Mesenchymal stem cell (in vitro differentiated cells and primary cell): ENCODE results near the gene COL28A1.

Experiments
- DNase-seq: peaks from one replicate; pipeline ENCODE4 v3.0.0-alpha.2; 2013
- H2AFZ ChIP-seq: one replicate; pipeline ENCODE4 v1.6.1; 2013; ENCODE audit warnings: low read depth, mild to moderate bottlenecking, control low read depth, inconsistent platforms, low read length, moderate library complexity
- H2AK5ac ChIP-seq: 2 replicates; pipeline ENCODE4 v1.6.1; 2013; ENCODE audit warnings: low read length, moderate library complexity, mild to moderate bottlenecking, inconsistent platforms; ENCODE audit not compliant: severe bottlenecking
- H2BK120ac ChIP-seq: one replicate; pipeline ENCODE4 v1.6.1; 2013; ENCODE audit warnings: low read depth, mild to moderate bottlenecking, inconsistent platforms, low read length, moderate library complexity
- H2BK12ac ChIP-seq, 2 experiments: one replicate each; pipeline ENCODE4 v1.6.1; 2013; ENCODE audit warnings: inconsistent platforms in 2 of 2, low read length in 2 of 2, mild to moderate bottlenecking in 2 of 2, moderate library complexity in 2 of 2, control low read depth in 1 of 2
- H2BK15ac ChIP-seq: one replicate; pipeline ENCODE4 v1.6.1; 2013; ENCODE audit warnings: mild to moderate bottlenecking, low read depth, inconsistent platforms; ENCODE audit not compliant: poor library complexity, severe bottlenecking
- H2BK5ac ChIP-seq: 2 replicates; pipeline ENCODE4 v1.6.1; 2013; ENCODE audit warnings: low read depth, mild to moderate bottlenecking, low read length, control low read depth, inconsistent platforms; ENCODE audit not compliant: poor library complexity, severe bottlenecking
- H3K14ac ChIP-seq, 2 experiments: one replicate each; pipeline ENCODE4 v1.6.1; 2013; ENCODE audit warnings: inconsistent platforms in 2 of 2, low read length in 2 of 2, control low read depth in 1 of 2, mild to moderate bottlenecking in 1 of 2, moderate library complexity in 1 of 2
- H3K18ac ChIP-seq, 2 experiments: one replicate each; pipeline ENCODE4 v1.6.1; 2013; ENCODE audit warnings: inconsistent platforms in 2 of 2, low read length in 2 of 2, control low read depth in 1 of 2, low read depth in 1 of 2, mild to moderate bottlenecking in 1 of 2
- H3K23ac ChIP-seq, 2 experiments: one replicate each; pipeline ENCODE4 v1.6.1; 2013; ENCODE audit warnings: inconsistent platforms in 2 of 2, low read length in 2 of 2, mild to moderate bottlenecking in 2 of 2, moderate library complexity in 2 of 2, control low read depth in 1 of 2
- H3K27ac ChIP-seq: 2 replicates; pipeline ENCODE4 v1.5.1; 2013; ENCODE audit warnings: mild to moderate bottlenecking, moderate library complexity, low read length, control low read depth, inconsistent platforms; ENCODE audit not compliant: poor library complexity, severe bottlenecking
- H3K27me3 ChIP-seq, 2 experiments: 2 replicates each; pipeline versions ENCODE4 v1.6.1 to v1.7.0; 2013; ENCODE audit warnings: low read length in 2 of 2, mild to moderate bottlenecking in 2 of 2, moderate library complexity in 2 of 2, control low read depth in 1 of 2, inconsistent platforms in 1 of 2; ENCODE audit not compliant: control insufficient read depth in 1 of 2, insufficient read depth in 1 of 2
- H3K36me3 ChIP-seq, 2 experiments: 2 replicates each; pipeline versions ENCODE4 v1.6.1 to v1.7.0; 2013; ENCODE audit warnings: low read length in 2 of 2, control low read depth in 1 of 2, inconsistent platforms in 1 of 2, low read depth in 1 of 2, mild to moderate bottlenecking in 1 of 2; ENCODE audit not compliant: insufficient read depth in 2 of 2, control insufficient read depth in 1 of 2
- H3K4ac ChIP-seq, 2 experiments: one replicate each; pipeline ENCODE4 v1.6.1; 2013; ENCODE audit warnings: inconsistent platforms in 2 of 2, low read length in 2 of 2, mild to moderate bottlenecking in 2 of 2, moderate library complexity in 2 of 2, control low read depth in 1 of 2, low read depth in 1 of 2
- H3K4me1 ChIP-seq: 2 replicates; pipeline ENCODE4 v1.6.1; 2013; ENCODE audit warnings: low read depth, low read length, control low read depth; ENCODE audit not compliant: control insufficient read depth, insufficient read depth
- H3K4me2 ChIP-seq: 2 replicates; pipeline ENCODE4 v1.6.1; 2013; ENCODE audit warnings: low read length, mild to moderate bottlenecking, inconsistent platforms; ENCODE audit not compliant: poor library complexity, severe bottlenecking
- H3K4me3 ChIP-seq, 2 experiments: 2 replicates each; pipeline versions ENCODE4 v1.5.1 to v1.7.0; 2013; ENCODE audit warnings: low read length in 2 of 2, mild to moderate bottlenecking in 2 of 2, control low read depth in 1 of 2, low read depth in 1 of 2; ENCODE audit not compliant: insufficient read depth in 1 of 2
- H3K79me1 ChIP-seq: replicated peaks from 2 replicates; pipeline ENCODE4 v1.6.1; 2013; ENCODE audit warnings: mild to moderate bottlenecking, control low read depth, low read length, inconsistent platforms; ENCODE audit not compliant: poor library complexity, severe bottlenecking
- H3K9ac ChIP-seq: 2 replicates; pipeline ENCODE4 v1.7.0; 2013; ENCODE audit warnings: mild to moderate bottlenecking, low read length, moderate library complexity
- H3K9me3 ChIP-seq: 2 replicates; pipeline ENCODE4 v1.7.0; 2013; ENCODE audit warnings: mild to moderate bottlenecking, low read length; ENCODE audit not compliant: control insufficient read depth
- H4K8ac ChIP-seq: one replicate; pipeline ENCODE4 v1.6.1; 2013; ENCODE audit warnings: inconsistent platforms, mild to moderate bottlenecking, low read length, moderate library complexity
- H4K91ac ChIP-seq: one replicate; pipeline ENCODE4 v1.6.1; 2013; ENCODE audit warnings: mild to moderate bottlenecking, low read length, inconsistent platforms
- WGBS: methylation state at CpG from one replicate; pipeline ENCODE4 v1.1.7; 2013; ENCODE audit warnings: mixed read lengths; 5-methylcytosine and 5-hydroxymethylcytosine counted together

COL28A1 gene

DNA sequence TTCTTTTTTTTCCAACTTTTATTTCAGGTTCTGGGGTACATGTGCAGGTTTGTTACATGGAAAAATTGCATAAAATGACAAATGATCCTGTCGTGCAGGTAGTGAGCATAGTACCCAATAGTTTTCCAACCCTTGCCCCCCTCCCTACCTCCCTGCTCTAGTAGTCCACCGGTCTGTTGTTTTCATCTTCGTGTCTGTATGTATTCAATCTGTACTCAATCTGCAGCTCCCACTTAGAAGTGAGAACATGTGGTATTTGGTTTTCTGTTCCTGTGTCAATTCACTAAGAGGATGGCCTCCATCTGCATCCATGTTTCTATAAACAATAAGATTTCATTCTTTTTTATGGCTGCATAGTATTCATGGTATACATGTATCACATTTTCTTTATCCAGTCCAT, 202.1 kb downstream of the COL28A1 start:
- Histone ChIP-seq H3K4me3 (no peak overlapping the region), H3K4me2 (no peak overlapping the region), H2AFZ (no peak overlapping the region), H2BK12ac (no peak overlapping the region), H2BK5ac (no peak overlapping the region), H3K79me1 (no peaks in the 10 kb centered on the region), H3K23ac (no peak overlapping the region), H3K36me3 (no peaks in the 10 kb centered on the region), H3K27ac (no peak overlapping the region), H2AK5ac (no peak overlapping the region), H3K14ac (no peak overlapping the region), H3K9ac (no peak overlapping the region), H4K91ac (no peak overlapping the region), H3K9me3 (no peaks in the 10 kb centered on the region), H2BK15ac (no peak overlapping the region), H4K8ac (no peak overlapping the region), H3K27me3 (peaks cover 0 to 64% of the 10 kb centered on the region in 2 experiments), H3K4me1 (no peaks in the 10 kb centered on the region), H3K18ac (no peak overlapping the region), H2BK120ac (no peak overlapping the region), H3K4ac (no peak overlapping the region)
- 100% methylated on average over 1 of the region's 3 CpGs for WGBS
- DNase-seq = no peak

DNA sequence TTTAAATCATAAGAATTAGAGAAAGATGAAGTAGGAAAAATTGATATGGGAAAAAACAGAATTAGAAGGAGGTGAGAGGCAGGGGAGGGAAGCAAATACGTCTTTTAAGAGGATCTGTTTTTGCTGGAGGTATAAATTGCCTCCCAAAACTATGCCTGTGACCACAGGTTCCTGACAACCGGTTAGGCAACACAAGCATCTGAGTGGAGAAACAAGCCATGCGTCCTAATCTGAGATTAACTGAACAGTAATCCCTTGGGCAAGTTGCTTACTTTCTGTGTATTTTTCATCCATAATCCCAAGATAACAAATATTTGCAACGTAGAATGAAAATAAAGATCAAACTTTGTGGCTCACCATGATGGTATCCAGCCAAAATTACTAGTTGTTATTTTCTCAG, 204.2 kb downstream of the COL28A1 start:
- no peaks in the 10 kb centered on the region for H3K79me1 ChIP-seq
- no peak overlapping the region for H2AK5ac ChIP-seq
- H3K4me2 ChIP-seq = no peak overlapping the region
- WGBS = 85% methylated on average over 4 of the region's 4 CpGs
- no peak overlapping the region for H3K4ac ChIP-seq
- H2BK120ac ChIP-seq = no peak overlapping the region
- no peak overlapping the region for H3K18ac ChIP-seq
- H3K9me3 ChIP-seq = no peaks in the 10 kb centered on the region
- no peak overlapping the region for H3K27ac ChIP-seq
- H3K36me3 ChIP-seq = no peaks in the 10 kb centered on the region
- H2AFZ ChIP-seq = no peak overlapping the region
- no peak overlapping the region for H3K23ac ChIP-seq
- no peak overlapping the region for H3K14ac ChIP-seq
- no peak for DNase-seq
- no peak overlapping the region for H2BK15ac ChIP-seq
- no peak overlapping the region for H4K91ac ChIP-seq
- H4K8ac ChIP-seq = no peak overlapping the region
- no peaks in the 10 kb centered on the region for H3K4me1 ChIP-seq
- peaks cover 0 to 72% of the 10 kb centered on the region in 2 experiments for H3K27me3 ChIP-seq
- no peak overlapping the region for H3K9ac ChIP-seq
- H2BK12ac ChIP-seq = no peak overlapping the region
- H3K4me3 ChIP-seq = no peak overlapping the region
- no peak overlapping the region for H2BK5ac ChIP-seq

DNA sequence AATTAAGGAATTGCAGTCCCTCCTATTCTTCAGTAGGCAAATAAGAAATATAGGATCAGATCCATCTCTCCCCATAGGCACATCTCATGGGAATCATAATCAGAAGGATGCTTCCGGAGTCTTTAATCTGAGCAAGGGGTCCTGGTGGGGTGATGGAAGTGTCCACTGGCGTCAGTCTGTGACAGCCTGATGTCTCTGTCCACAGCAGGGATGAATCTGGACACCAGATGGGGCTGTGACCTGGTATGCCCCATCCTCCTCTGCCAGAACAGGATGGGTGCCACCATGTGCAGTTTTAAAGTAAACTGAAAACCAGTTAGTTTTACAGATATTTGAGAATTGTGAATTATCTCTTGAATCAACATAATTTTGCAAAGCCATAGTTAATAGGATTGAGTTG, 204.7 kb downstream of the COL28A1 start:
- Histone ChIP-seq H3K4ac (no peak overlapping the region), H3K9me3 (no peaks in the 10 kb centered on the region), H3K27me3 (peaks cover 0 to 75% of the 10 kb centered on the region in 2 experiments), H4K91ac (no peak overlapping the region), H2BK12ac (no peak overlapping the region), H3K9ac (no peak overlapping the region), H3K27ac (no peak overlapping the region), H3K4me3 (no peak overlapping the region), H3K36me3 (no peaks in the 10 kb centered on the region), H3K14ac (no peak overlapping the region), H2AK5ac (no peak overlapping the region), H3K23ac (no peak overlapping the region), H3K18ac (no peak overlapping the region), H3K4me1 (no peaks in the 10 kb centered on the region), H2BK120ac (no peak overlapping the region), H2BK15ac (no peak overlapping the region), H3K79me1 (no peaks in the 10 kb centered on the region), H3K4me2 (no peak overlapping the region), H2BK5ac (no peak overlapping the region), H4K8ac (no peak overlapping the region), H2AFZ (no peak overlapping the region)
- DNase-seq = no peak
- WGBS = 70% methylated on average over 2 of the region's 2 CpGs

DNA sequence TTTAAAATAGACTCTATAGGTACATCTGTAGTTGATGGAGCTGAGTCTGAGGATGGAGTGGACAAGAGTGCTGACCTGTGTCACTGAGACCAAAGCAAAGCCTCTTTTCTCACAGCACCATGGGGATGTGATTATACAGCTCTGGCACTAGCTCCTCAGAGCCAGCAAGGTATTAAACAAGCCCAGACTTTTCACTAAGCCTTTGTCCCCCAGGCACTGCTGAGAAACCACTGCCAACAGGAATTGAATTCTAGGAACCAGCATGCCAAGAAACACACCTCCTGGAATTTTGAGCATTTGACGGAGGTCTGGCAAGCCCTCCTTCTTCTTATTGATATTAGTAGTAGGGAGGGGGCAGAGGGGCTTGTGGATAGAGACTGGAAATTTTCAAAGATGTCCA, 206.3 kb downstream of the COL28A1 start:
- Histone ChIP-seq H4K91ac (no peak overlapping the region), H3K36me3 (no peaks in the 10 kb centered on the region), H3K9ac (no peak overlapping the region), H3K14ac (no peak overlapping the region), H3K79me1 (no peaks in the 10 kb centered on the region), H2BK12ac (no peak overlapping the region), H3K4me2 (no peak overlapping the region), H4K8ac (no peak overlapping the region), H3K27ac (no peak overlapping the region), H3K27me3 (peaks cover 0 to 77% of the 10 kb centered on the region in 2 experiments), H3K4me1 (no peaks in the 10 kb centered on the region), H2BK120ac (no peak overlapping the region), H3K23ac (no peak overlapping the region), H2BK5ac (no peak overlapping the region), H3K18ac (no peak overlapping the region), H3K4ac (no peak overlapping the region), H3K4me3 (no peak overlapping the region), H3K9me3 (no peaks in the 10 kb centered on the region), H2AFZ (no peak overlapping the region), H2AK5ac (no peak overlapping the region), H2BK15ac (no peak overlapping the region)
- DNase-seq = no peak
- WGBS = 64% methylated on average over 1 of the region's 1 CpG
